GM12892 (cell line): Measurements from ENCODE around the gene TCF7L1.

Source experiments
- POLR2AphosphoS5 ChIP-seq: IDR thresholded peaks from 2 replicates; pipeline ENCODE4 v1.6.1; 2011; ENCODE audit warnings: low read depth, low read length, control low read depth
- TAF1 ChIP-seq: IDR thresholded peaks from 2 replicates; pipeline ENCODE4 v1.6.1; 2011; ENCODE audit warnings: low read depth, mild to moderate bottlenecking, control low read depth, low read length, borderline replicate concordance

GRCh38 chr2:85134255-85134895, 1.2 kb downstream of the TCF7L1 start:
- no peak for TF ChIP-seq TAF1
- TF ChIP-seq POLR2AphosphoS5: no peak
